Testis (tissue), 3 donors: ENCODE results near the gene TENM4. TPM values are rescaled to one million over a fixed set of nuclear protein-coding genes. Genes with fewer than 3 reads are reported as not detected.

ENCODE experiments used
- DNase-seq: peaks from one replicate; pipeline ENCODE4 v3.0.0-alpha.2; 2019
- H3K27ac ChIP-seq, 2 donors: fragments of 200-600 bp; sonication (generic); one replicate each; pipeline ENCODE4 v1.5.1; 2019
- H3K27me3 ChIP-seq: fragments of 200-600 bp; sonication (generic); one replicate; pipeline ENCODE4 v1.5.1; 2019
- H3K36me3 ChIP-seq: fragments of 200-600 bp; sonication (generic); one replicate; pipeline ENCODE4 v1.5.1; 2017; ENCODE audit warnings: low read depth; ENCODE audit errors: missing control alignments
- H3K4me1 ChIP-seq: fragments of 200-600 bp; sonication (generic); one replicate; pipeline ENCODE4 v1.5.1; 2019
- H3K4me3 ChIP-seq, 2 donors: fragments of 200-600 bp; sonication (generic); one replicate each; pipeline ENCODE4 v1.5.1; 2017 to 2019
- H3K9me3 ChIP-seq: fragments of 200-600 bp; sonication (generic); one replicate; pipeline ENCODE4 v1.5.1; 2017
- CTCF ChIP-seq, 3 experiments: fragments of 450-650 bp in 2 of 3; fragments of 200-600 bp in 1 of 3; sonication (generic) in 1 of 3; IDR thresholded peaks; one replicate each; pipeline ENCODE4 v1.5.1; 2016 to 2019; ENCODE audit warnings: antibody characterized with exemption in 3 of 3, mild to moderate bottlenecking in 2 of 3, moderate library complexity in 1 of 3
- POLR2A ChIP-seq: fragments of 450-650 bp; IDR thresholded peaks from one replicate; pipeline ENCODE4 v1.6.1; 2017; ENCODE audit warnings: antibody characterized with exemption, mild to moderate bottlenecking, moderate library complexity
- WGBS, 2 donors: methylation state at CpG; one replicate each; pipeline ENCODE4 v1.1.5; 2018; 5-methylcytosine and 5-hydroxymethylcytosine counted together
- intact Hi-C: fragments of 100-400 bp; cut with DNase I; formaldehyde crosslinking; loops from one replicate; pipeline ENCODE4 v1.15.1; 2023; ENCODE audit warnings: low total_unique reads
- polyA plus RNA-seq: library from polyadenylated mRNA; stranded (reverse); fragments of 350-450 nt; fragmentation: Illumina TruSeq; extraction: RNeasy Lipid Tissue Mini Kit (QIAGEN cat#74804); gene quantifications from one replicate; pipeline ENCODE4 v1.2.3, GENCODE V29; 2014; ENCODE audit warnings: low read depth, low replicate concordance; ENCODE audit not compliant: insufficient read depth
- total RNA-seq, 2 donors: library from RNA; depleted of rRNA; stranded (reverse); fragments of >200 nt; gene quantifications; one replicate each; pipeline ENCODE4 v1.2.3, GENCODE V29; 2016

TENM4 gene
- total and polyA plus RNA-seq, 3 donors from 2014 or later = 10.6 to 17.9 (median 11.4) TPM

- no peak for TF ChIP-seq CTCF (IDR thresholded peaks at IDR 0.05)
- no peak overlapping the region for H3K4me3 ChIP-seq
- H3K36me3 ChIP-seq = no peaks in the 10 kb centered on the region
- H3K27ac ChIP-seq = no peak overlapping the region
- 90 to 98% methylated on average over 5 of the region's 5 CpGs for WGBS, 2 donors
- H3K4me1 ChIP-seq = no peaks in the 10 kb centered on the region
- DNase-seq = no peak
- H3K9me3 ChIP-seq = no peaks in the 10 kb centered on the region
- no peaks in the 10 kb centered on the region for H3K27me3 ChIP-seq
- intact Hi-C loops = no loop called here
These were observed 539.0 kb downstream of the TENM4 start for GRCh38 chr11:78901831-78902230.

GRCh38 chr11:78898266-78898775 lies 542.5 kb downstream of the TENM4 start:
- Histone ChIP-seq H3K9me3 (no peaks in the 10 kb centered on the region), H3K4me3 (no peak overlapping the region), H3K4me1 (no peaks in the 10 kb centered on the region), H3K27me3 (no peaks in the 10 kb centered on the region), H3K27ac (no peak overlapping the region), H3K36me3 (no peaks in the 10 kb centered on the region)
- intact Hi-C loops = no loop called here
- no peak for DNase-seq
- no peak for TF ChIP-seq CTCF (IDR thresholded peaks at IDR 0.05)
- no peak for TF ChIP-seq POLR2A
- WGBS, 2 donors = 94 to 96% methylated on average over 1 of the region's 1 CpG

GRCh38 chr11:78893996-78894395 lies 546.8 kb downstream of the TENM4 start:
- Histone ChIP-seq H3K27me3 (no peaks in the 10 kb centered on the region), H3K4me1 (no peaks in the 10 kb centered on the region), H3K36me3 (no peaks in the 10 kb centered on the region), H3K9me3 (no peaks in the 10 kb centered on the region), H3K4me3 (no peak overlapping the region), H3K27ac (no peak overlapping the region)
- intact Hi-C loops = no loop called here
- TF ChIP-seq POLR2A (no peak), CTCF (IDR thresholded peaks at IDR 0.05) (no peak)
- WGBS, 2 donors = 88 to 96% methylated on average over 2 of the region's 2 CpGs
- DNase-seq = no peak

GRCh38 chr11:78889698-78890097 lies 551.1 kb downstream of the TENM4 start:
- Histone ChIP-seq H3K9me3 (no peaks in the 10 kb centered on the region), H3K4me3 (no peak overlapping the region), H3K4me1 (peaks cover 3% of the 10 kb centered on the region), H3K36me3 (no peaks in the 10 kb centered on the region), H3K27ac (no peak overlapping the region), H3K27me3 (no peaks in the 10 kb centered on the region)
- DNase-seq = no peak
- intact Hi-C loops = no loop called here
- 95 to 96% methylated on average over 8 to 12 of the region's 12 CpGs for WGBS, 2 donors
- TF ChIP-seq POLR2A (no peak), CTCF (IDR thresholded peaks at IDR 0.05) (no peak)

- Histone ChIP-seq H3K36me3 (no peaks in the 10 kb centered on the region), H3K4me1 (peaks cover 3% of the 10 kb centered on the region), H3K9me3 (no peaks in the 10 kb centered on the region), H3K4me3 (no peak overlapping the region), H3K27ac (no peak overlapping the region), H3K27me3 (no peaks in the 10 kb centered on the region)
- intact Hi-C loops = no loop called here
- TF ChIP-seq CTCF (IDR thresholded peaks at IDR 0.05) (no peak), POLR2A (no peak)
- DNase-seq = no peak
- 32 to 39% methylated on average over 3 of the region's 3 CpGs for WGBS, 2 donors
These were observed 554.2 kb downstream of the TENM4 start for GRCh38 chr11:78886616-78887015.
